GM18858 (cell line): ENCODE measurements around the gene COX8A.
"Not testable (repeated sequence)": the region's sequence is repeated elsewhere in the genome, so short reads cannot be mapped to it uniquely, and the experiment has no call there.

Experiments
- ATAC-seq: cut with Tn5 transposase; IDR thresholded peaks from one replicate; pipeline ENCODE4 v1.9.1; 2021; ENCODE audit not compliant: unreplicated experiment

COX8A gene

GRCh38 chr11:63974259-63975143, at the start of gene COX8A:
Gene COX8A, plus strand, starts transcription at chr11:63974620. Its CDS starts 61 bp downstream, at chr11:63974681.
- peak; percentile 90 for ATAC-seq

GRCh38 chr11:63929616-63930015, 44.8 kb upstream of the COX8A start:
- ATAC-seq = no peak

- no peak for ATAC-seq
Measured at GRCh38 chr11:63931045-63931444, 43.4 kb upstream of the COX8A start.

- ATAC-seq = no peak
Measured at GRCh38 chr11:63931876-63932275, 42.5 kb upstream of the COX8A start.

GRCh38 chr11:63933459-63933858, 41.0 kb upstream of the COX8A start:
- no peak for ATAC-seq

- no peak for ATAC-seq
Measured at GRCh38 chr11:63937713-63938478, 36.5 kb upstream of the COX8A start.

GRCh38 chr11:63938479-63939396, 35.7 kb upstream of the COX8A start, which contains the start of gene NAA40:
Gene NAA40, plus strand, starts transcription at chr11:63939002. Its CDS starts 95 bp downstream, at chr11:63939097.
- peak; percentile 86 for ATAC-seq

GRCh38 chr11:63939397-63939891, 35.0 kb upstream of the COX8A start:
- ATAC-seq = no peak

- no peak for ATAC-seq
Measured at GRCh38 chr11:63940786-63941185, 33.6 kb upstream of the COX8A start.

- ATAC-seq = no peak
Measured at GRCh38 chr11:63941901-63942300, 32.5 kb upstream of the COX8A start.

- no peak for ATAC-seq
Measured at GRCh38 chr11:63942803-63943202, 31.6 kb upstream of the COX8A start.

GRCh38 chr11:63944987-63945386, 29.4 kb upstream of the COX8A start:
- ATAC-seq = no peak

- ATAC-seq = no peak
Measured at GRCh38 chr11:63945477-63946163, 28.8 kb upstream of the COX8A start.

GRCh38 chr11:63951779-63952536, 22.5 kb upstream of the COX8A start:
- no peak for ATAC-seq

GRCh38 chr11:63952570-63952969, 21.9 kb upstream of the COX8A start:
- ATAC-seq = no peak

GRCh38 chr11:63958008-63958407, 16.4 kb upstream of the COX8A start:
- ATAC-seq = no peak

GRCh38 chr11:63961608-63962412, 12.6 kb upstream of the COX8A start:
- no peak for ATAC-seq

- not testable (repeated sequence) for ATAC-seq
Measured at GRCh38 chr11:63963895-63964294, 10.5 kb upstream of the COX8A start.

GRCh38 chr11:63966444-63966843, 8.0 kb upstream of the COX8A start:
- ATAC-seq = no peak
